ENCODE data around the gene WNK1.
"Not testable (repeated sequence)": the region's sequence is repeated elsewhere in the genome, so short reads cannot be mapped to it uniquely, and the experiment has no call there.

The WNK1 gene

GRCh38 chr12:913919-914698 lies 161.7 kb downstream of the WNK1 start:
- no peak for DNase-seq

GRCh38 chr12:915090-915489 lies 162.7 kb downstream of the WNK1 start:
- no peak for DNase-seq

GRCh38 chr12:916240-916639 lies 163.9 kb downstream of the WNK1 start:
- peak; percentile 50 for DNase-seq

- DNase-seq: no peak
Observed at GRCh38 chr12:916712-917445, 164.5 kb downstream of the WNK1 start.

GRCh38 chr12:920676-921075 lies 168.3 kb downstream of the WNK1 start:
- no peak for DNase-seq

GRCh38 chr12:922285-922684 lies 169.9 kb downstream of the WNK1 start:
- no peak for DNase-seq

GRCh38 chr12:926641-927040 lies 174.3 kb downstream of the WNK1 start:
- DNase-seq: no peak

GRCh38 chr12:931060-931459 lies 178.7 kb downstream of the WNK1 start:
- DNase-seq: no peak

GRCh38 chr12:931591-931990 lies 179.2 kb downstream of the WNK1 start:
- no peak for DNase-seq

GRCh38 chr12:935891-936290 lies 183.5 kb downstream of the WNK1 start:
- DNase-seq: not testable (repeated sequence)

- no peak for DNase-seq
Observed at GRCh38 chr12:936377-937345, 184.3 kb downstream of the WNK1 start.

GRCh38 chr12:938810-939209 lies 186.4 kb downstream of the WNK1 start:
- DNase-seq: no peak

- no peak for DNase-seq
Observed at GRCh38 chr12:943051-943450, 190.7 kb downstream of the WNK1 start.

GRCh38 chr12:944211-944610 lies 191.8 kb downstream of the WNK1 start:
- no peak for DNase-seq

- DNase-seq: no peak
Observed at GRCh38 chr12:946212-946611, 193.8 kb downstream of the WNK1 start.

- no peak for DNase-seq
Observed at GRCh38 chr12:946631-947030, 194.3 kb downstream of the WNK1 start.

- no peak for DNase-seq
Observed at GRCh38 chr12:948238-948637, 195.9 kb downstream of the WNK1 start.

GRCh38 chr12:949453-950191 lies 197.2 kb downstream of the WNK1 start, which contains the start of gene RAD52:
Gene RAD52, minus strand, starts transcription at chr12:949694. Its CDS starts 16,636 bp downstream, at chr12:933058.
- peak; percentile 98 for DNase-seq

GRCh38 chr12:951176-951575 lies 198.8 kb downstream of the WNK1 start:
- DNase-seq: no peak

- no peak for DNase-seq
Observed at GRCh38 chr12:953776-954175, 201.4 kb downstream of the WNK1 start.

GRCh38 chr12:954741-955140 lies 202.4 kb downstream of the WNK1 start:
- no peak for DNase-seq

- DNase-seq: no peak
Observed at GRCh38 chr12:955939-956338, 203.6 kb downstream of the WNK1 start.
